Osteoblast (primary cell): ENCODE results near the gene HTRA1. TPM values are rescaled to one million over a fixed set of nuclear protein-coding genes. Genes with fewer than 3 reads are reported as not detected.

Experiments used
- DNase-seq: peaks from one replicate; pipeline ENCODE4 v3.0.0; 2011; ENCODE audit warnings: low spot score, mixed read lengths; ENCODE audit not compliant: insufficient read length; ENCODE audit errors: missing footprints
- H2AFZ ChIP-seq: 2 replicates; pipeline ENCODE4 v1.6.0; 2011; ENCODE audit warnings: mild to moderate bottlenecking, low read length
- H3K27ac ChIP-seq: 2 replicates; pipeline ENCODE4 v1.5.1; 2011; ENCODE audit warnings: mild to moderate bottlenecking, low read depth, low read length, moderate library complexity
- H3K27me3 ChIP-seq: 2 replicates; pipeline ENCODE4 v1.6.0; 2012; ENCODE audit warnings: mild to moderate bottlenecking, control low read depth, inconsistent platforms, low read length, moderate library complexity; ENCODE audit not compliant: insufficient read depth
- H3K36me3 ChIP-seq: 2 replicates; pipeline ENCODE4 v1.5.1; 2011; ENCODE audit warnings: mild to moderate bottlenecking, low read length, control low read depth, moderate library complexity; ENCODE audit not compliant: insufficient read depth
- H3K4me1 ChIP-seq: 2 replicates; pipeline ENCODE4 v1.5.1; 2011; ENCODE audit warnings: mild to moderate bottlenecking, low read length, control low read depth, moderate library complexity; ENCODE audit not compliant: insufficient read depth
- H3K4me2 ChIP-seq: 2 replicates; pipeline ENCODE4 v1.6.0; 2011; ENCODE audit warnings: mild to moderate bottlenecking, low read length; ENCODE audit not compliant: insufficient read depth
- H3K4me3 ChIP-seq: fragments of 200-600 bp; sonication (generic); 3 replicates; pipeline ENCODE4 v1.5.1; 2012; ENCODE audit warnings: mild to moderate bottlenecking, low read length, inconsistent platforms; ENCODE audit not compliant: insufficient read depth
- H3K79me2 ChIP-seq: 2 replicates; pipeline ENCODE4 v1.6.0; 2012; ENCODE audit warnings: mild to moderate bottlenecking, low read length, control low read depth, inconsistent platforms; ENCODE audit not compliant: insufficient read depth
- H3K9me3 ChIP-seq: 2 replicates; pipeline ENCODE4 v1.5.1; 2011; ENCODE audit warnings: low read depth, low read length, control low read depth
- H4K20me1 ChIP-seq: 2 replicates; pipeline ENCODE4 v1.6.0; 2012; ENCODE audit warnings: mild to moderate bottlenecking, low read length, control low read depth; ENCODE audit not compliant: insufficient read depth
- total RNA-seq: library from RNA; depleted of rRNA; stranded (reverse); fragments of >200 nt; gene quantifications from 2 replicates; pipeline ENCODE4 v1.2.3, GENCODE V29; 2012
- TF ChIP-seq, protein P1 (sequence below): IDR thresholded peaks from 2 replicates; pipeline ENCODE4 v1.5.1; 2011; ENCODE audit warnings: mild to moderate bottlenecking, low read depth, low read length, moderate library complexity; ENCODE audit errors: extremely low read depth

Gene HTRA1
- total RNA-seq, 1 donor, result 392 TPM

DNA sequence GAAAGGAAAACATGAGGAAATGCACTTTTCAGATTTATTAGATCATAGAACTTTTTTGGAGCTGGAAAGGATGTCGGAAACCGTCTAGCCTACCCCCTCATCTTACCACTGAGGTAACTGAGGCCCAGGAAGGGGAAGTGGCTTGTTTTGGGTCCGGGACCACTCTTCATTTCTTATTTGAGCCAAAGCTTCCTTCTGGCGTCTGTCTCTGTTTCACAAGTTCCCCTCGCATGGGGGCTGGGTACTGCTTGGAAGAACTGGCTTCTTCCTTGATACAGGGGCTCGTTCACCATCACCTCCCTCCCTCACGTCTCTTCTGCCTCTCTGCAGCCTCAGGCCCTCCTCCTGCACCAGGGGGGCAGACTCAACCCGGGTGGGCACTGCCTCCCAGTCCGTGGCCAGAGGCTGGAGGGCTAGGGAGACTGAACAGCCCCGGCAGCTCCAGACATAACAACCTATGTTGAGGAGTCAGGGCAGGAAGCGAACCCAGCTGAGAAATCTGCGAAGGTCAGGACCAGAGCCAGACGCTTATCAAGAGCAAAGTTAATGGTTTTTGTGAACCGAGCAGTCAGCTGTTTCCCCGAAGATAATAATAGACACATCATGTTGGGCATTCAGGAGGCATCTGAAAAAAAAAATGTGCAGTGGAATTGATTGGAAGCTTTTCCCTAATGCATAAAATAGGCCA lies 12.9 kb downstream of the HTRA1 start:
- H2AFZ ChIP-seq, result no peak overlapping the region
- peak; percentile 31 for DNase-seq

DNA sequence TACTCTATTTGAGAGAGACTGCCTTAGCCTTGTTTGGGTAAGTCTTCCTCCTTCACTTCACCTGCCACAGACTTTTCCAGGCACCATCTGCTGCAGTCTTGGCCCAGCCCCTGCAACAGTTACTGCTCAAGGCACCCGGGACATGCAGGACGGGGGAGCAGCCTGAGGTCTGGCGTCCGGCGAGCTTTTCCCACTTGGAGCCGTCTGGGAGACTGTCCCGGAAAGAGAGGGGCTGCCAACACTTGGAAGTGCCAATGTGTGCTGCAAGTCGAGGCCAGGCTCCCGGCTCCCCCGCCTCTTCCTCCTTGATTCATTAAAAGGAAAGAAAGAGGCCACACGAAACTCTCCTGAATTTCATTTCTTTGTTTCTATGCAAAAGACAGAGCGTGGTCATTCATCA lies 13.7 kb downstream of the HTRA1 start:
- TF ChIP-seq, protein P1, sequence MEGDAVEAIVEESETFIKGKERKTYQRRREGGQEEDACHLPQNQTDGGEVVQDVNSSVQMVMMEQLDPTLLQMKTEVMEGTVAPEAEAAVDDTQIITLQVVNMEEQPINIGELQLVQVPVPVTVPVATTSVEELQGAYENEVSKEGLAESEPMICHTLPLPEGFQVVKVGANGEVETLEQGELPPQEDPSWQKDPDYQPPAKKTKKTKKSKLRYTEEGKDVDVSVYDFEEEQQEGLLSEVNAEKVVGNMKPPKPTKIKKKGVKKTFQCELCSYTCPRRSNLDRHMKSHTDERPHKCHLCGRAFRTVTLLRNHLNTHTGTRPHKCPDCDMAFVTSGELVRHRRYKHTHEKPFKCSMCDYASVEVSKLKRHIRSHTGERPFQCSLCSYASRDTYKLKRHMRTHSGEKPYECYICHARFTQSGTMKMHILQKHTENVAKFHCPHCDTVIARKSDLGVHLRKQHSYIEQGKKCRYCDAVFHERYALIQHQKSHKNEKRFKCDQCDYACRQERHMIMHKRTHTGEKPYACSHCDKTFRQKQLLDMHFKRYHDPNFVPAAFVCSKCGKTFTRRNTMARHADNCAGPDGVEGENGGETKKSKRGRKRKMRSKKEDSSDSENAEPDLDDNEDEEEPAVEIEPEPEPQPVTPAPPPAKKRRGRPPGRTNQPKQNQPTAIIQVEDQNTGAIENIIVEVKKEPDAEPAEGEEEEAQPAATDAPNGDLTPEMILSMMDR, result no peak
- no peak overlapping the region for H3K4me2 ChIP-seq
- H3K4me3 ChIP-seq, result no peak overlapping the region
- DNase-seq, result peak; percentile 74
- no peaks in the 10 kb centered on the region for H3K27me3 ChIP-seq
- H3K9me3 ChIP-seq, result no peaks in the 10 kb centered on the region
- H2AFZ ChIP-seq, result no peak overlapping the region
- no peaks in the 10 kb centered on the region for H3K36me3 ChIP-seq
- H4K20me1 ChIP-seq, result peaks cover 18% of the 10 kb centered on the region
- peaks cover 22% of the 10 kb centered on the region for H3K4me1 ChIP-seq
- peaks cover 71% of the 10 kb centered on the region for H3K79me2 ChIP-seq
- no peak overlapping the region for H3K27ac ChIP-seq

More for the DNA sequence above, 12.9 kb downstream of the HTRA1 start:
- Histone ChIP-seq H3K27ac (no peak overlapping the region), H3K4me1 (peaks cover 28% of the 10 kb centered on the region), H3K4me2 (no peak overlapping the region), H4K20me1 (peaks cover 13% of the 10 kb centered on the region), H3K4me3 (no peak overlapping the region), H3K79me2 (peaks cover 71% of the 10 kb centered on the region), H3K9me3 (no peaks in the 10 kb centered on the region), H3K36me3 (no peaks in the 10 kb centered on the region), H3K27me3 (no peaks in the 10 kb centered on the region)
- TF ChIP-seq, protein P1, result no peak

DNA sequence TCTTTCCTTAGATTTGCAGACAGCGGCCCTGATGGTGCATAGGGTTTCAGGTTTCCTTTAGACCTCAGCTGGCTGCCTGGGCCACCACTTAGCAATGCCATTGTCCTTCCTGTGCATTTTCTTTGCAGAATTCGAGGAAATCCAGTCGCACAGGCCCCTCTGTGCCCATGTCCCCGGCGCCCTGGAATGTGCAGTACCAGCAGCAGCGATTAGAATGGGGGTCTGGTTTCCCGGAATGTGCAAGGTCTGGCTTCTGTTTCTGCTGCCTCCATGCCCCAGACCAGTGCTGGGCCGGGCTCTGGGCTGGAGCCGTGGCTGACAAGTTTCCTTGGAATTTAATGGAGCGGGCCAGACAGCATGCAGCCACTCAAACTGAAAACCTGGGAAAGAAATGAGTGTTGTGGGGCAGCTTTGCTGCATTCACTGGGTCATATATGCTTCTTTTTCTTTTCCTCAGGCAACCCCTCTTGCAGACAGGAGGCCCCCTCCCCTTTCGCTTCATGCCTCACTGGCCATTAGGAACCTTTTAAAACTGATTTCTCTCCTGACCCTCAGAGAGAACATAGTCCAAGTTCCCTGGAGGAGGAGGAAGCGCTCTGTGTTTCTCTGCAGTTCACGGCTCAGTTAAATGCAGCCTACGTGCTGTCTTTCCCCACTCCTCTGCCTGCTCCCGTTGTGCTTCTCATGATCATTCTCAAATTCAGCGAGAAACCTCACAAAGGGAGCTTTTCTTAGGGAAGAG lies 14.4 kb downstream of the HTRA1 start:
- H4K20me1 ChIP-seq, result peaks cover 19% of the 10 kb centered on the region
- H3K79me2 ChIP-seq, result peaks cover 70% of the 10 kb centered on the region
- DNase-seq, result peak; percentile 89
- no peaks in the 10 kb centered on the region for H3K36me3 ChIP-seq
- H3K4me1 ChIP-seq, result peaks cover 22% of the 10 kb centered on the region
- H3K27me3 ChIP-seq, result no peaks in the 10 kb centered on the region
- no peak overlapping the region for H3K4me3 ChIP-seq
- H3K4me2 ChIP-seq, result no peak overlapping the region
- H3K9me3 ChIP-seq, result no peaks in the 10 kb centered on the region
- no peak overlapping the region for H3K27ac ChIP-seq
- H2AFZ ChIP-seq, result no peak overlapping the region
- TF ChIP-seq, protein P1, result no peak

DNA sequence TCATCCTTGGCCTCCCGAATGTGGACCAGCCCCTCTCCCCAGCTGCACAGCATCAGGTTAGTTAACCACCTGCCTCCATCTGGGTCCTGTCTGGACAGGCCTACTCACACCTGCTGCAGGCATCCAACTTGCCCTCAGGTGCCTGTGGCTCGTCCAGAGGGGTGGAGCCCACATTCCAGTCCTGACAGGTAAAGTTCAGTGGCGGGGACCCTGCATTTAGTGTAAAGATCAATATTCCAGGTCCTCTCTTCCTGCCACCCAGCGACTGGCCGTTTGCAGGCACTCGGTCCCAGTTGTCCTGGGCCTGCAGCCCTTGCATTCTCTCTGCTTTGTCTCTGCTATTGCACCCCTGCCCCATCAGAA lies 15.0 kb downstream of the HTRA1 start:
- DNase-seq, result no peak
- no peaks in the 10 kb centered on the region for H3K27me3 ChIP-seq
- TF ChIP-seq, protein P1, result no peak
- H3K27ac ChIP-seq, result no peak overlapping the region
- H2AFZ ChIP-seq, result no peak overlapping the region
- H3K36me3 ChIP-seq, result no peaks in the 10 kb centered on the region
- H4K20me1 ChIP-seq, result peaks cover 19% of the 10 kb centered on the region
- no peak overlapping the region for H3K4me2 ChIP-seq
- H3K79me2 ChIP-seq, result peaks cover 66% of the 10 kb centered on the region
- H3K4me3 ChIP-seq, result no peak overlapping the region
- H3K4me1 ChIP-seq, result peaks cover 20% of the 10 kb centered on the region
- H3K9me3 ChIP-seq, result no peaks in the 10 kb centered on the region
